ENCODE data around the gene TPRN. TPM values are rescaled to one million over a fixed set of nuclear protein-coding genes. Genes with fewer than 3 reads are reported as not detected.

Gene TPRN
- total and polyA plus RNA-seq, 12 donors, result 10.2 to 31.5 (median 20.4) TPM

GRCh38 chr9:137147091-137147792 is 53.3 kb downstream of the TPRN start:
- TF ChIP-seq CTCF (IDR thresholded peaks at IDR 0.05), result no peak
- Histone ChIP-seq H3K27me3 (peaks cover 4 to 63% (median 46%) of the 10 kb centered on the region in 7 donors), H3K4me1 (no peaks in the 10 kb centered on the region), H3K27ac (no peak overlapping the region), H3K4me3 (no peak overlapping the region), H3K36me3 (no peaks in the 10 kb centered on the region), H3K9me3 (no peaks in the 10 kb centered on the region)
- ATAC-seq (no peak), DNase-seq (no peak)
- intact Hi-C loops (cut with DNase I), result no loop called here
- WGBS, 2 donors, result 87 to 89% methylated on average over 23 to 26 of the region's 26 CpGs

- ATAC-seq, result no peak
- no peaks in the 10 kb centered on the region for H3K4me1 ChIP-seq
- H3K27me3 ChIP-seq, result peaks cover 8 to 70% (median 53%) of the 10 kb centered on the region in 7 donors
- intact Hi-C loops (cut with DNase I), result no loop called here
- no peaks in the 10 kb centered on the region for H3K36me3 ChIP-seq
- H3K9me3 ChIP-seq, result no peaks in the 10 kb centered on the region
- no peak overlapping the region for H3K27ac ChIP-seq
- no peak overlapping the region for H3K4me3 ChIP-seq
- TF ChIP-seq CTCF (IDR thresholded peaks at IDR 0.05), result no peak
- DNase-seq, result no peak
- WGBS, 2 donors, result 56 to 59% methylated on average over 9 of the region's 9 CpGs
Observed at GRCh38 chr9:137146527-137146918, 54.0 kb downstream of the TPRN start.

- no peaks in the 10 kb centered on the region for H3K36me3 ChIP-seq
- no peak overlapping the region for H3K4me3 ChIP-seq
- no peak for ATAC-seq
- no peak overlapping the region for H3K27ac ChIP-seq
- whole genome bisulfite sequencing, 2 donors, result 48 to 54% methylated on average over 46 to 49 of the region's 49 CpGs
- no peak for TF ChIP-seq CTCF (IDR thresholded peaks at IDR 0.05)
- no peaks in the 10 kb centered on the region for H3K4me1 ChIP-seq
- no peaks in the 10 kb centered on the region for H3K9me3 ChIP-seq
- DNase-seq, result no peak
- intact Hi-C loops (cut with DNase I), result no loop called here
- peaks cover 11 to 76% (median 59%) of the 10 kb centered on the region in 7 donors for H3K27me3 ChIP-seq
Observed at GRCh38 chr9:137145731-137146526, 54.6 kb downstream of the TPRN start.

DNA sequence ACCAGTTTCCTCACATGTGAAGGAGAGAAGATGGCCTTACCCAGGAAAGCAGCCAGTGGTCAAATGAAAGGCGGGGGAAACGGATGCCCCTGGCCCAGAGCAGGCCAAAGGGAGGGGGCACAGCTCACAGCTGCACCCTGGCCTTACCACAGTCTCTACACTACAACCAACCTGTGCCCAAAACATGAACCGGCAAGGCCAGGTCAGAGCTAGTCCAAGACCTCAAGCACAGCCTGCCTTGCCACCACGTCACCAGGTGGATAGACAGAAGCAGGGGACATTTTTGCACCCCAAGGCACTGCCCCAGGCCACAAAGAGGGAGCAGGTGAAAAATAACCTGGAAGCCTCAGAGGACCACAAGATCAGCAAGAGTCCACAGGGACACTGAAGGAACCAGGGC is 57.1 kb downstream of the TPRN start:
- Histone ChIP-seq H3K36me3 (no peaks in the 10 kb centered on the region), H3K27me3 (peaks cover 32 to 88% (median 82%) of the 10 kb centered on the region in 7 donors), H3K9me3 (no peaks in the 10 kb centered on the region), H3K4me3 (no peak overlapping the region), H3K4me1 (peaks cover 0 to 6% (median 5%) of the 10 kb centered on the region in 9 donors), H3K27ac (no peak overlapping the region)
- ATAC-seq (no peak), DNase-seq (no peak)
- 54 to 77% methylated on average over 4 of the region's 4 CpGs for WGBS, 2 donors
- intact Hi-C loops (cut with DNase I), result loop anchor here in 1 of 10 donors (5.0 kb wide), 1 partner anchor 34 kb away; no protein-coding TSS in a partner anchor
- no peak for TF ChIP-seq CTCF (IDR thresholded peaks at IDR 0.05)

Data from heart right ventricle (tissue), 16 donors.